HCT116 (cell line): ENCODE results near the gene SERPINB8. TPM values are rescaled to one million over a fixed set of nuclear protein-coding genes. Genes with fewer than 3 reads are reported as not detected.

ENCODE experiments used
- ATAC-seq: fragments of 200-7000 bp; cut with Tn5 transposase; 2 replicates; pipeline ENCODE4 v1.9.1; 2020; ENCODE audit warnings: mild to moderate bottlenecking, moderate library complexity
- BruUV-seq: library from RNA; stranded (reverse); fragments of 400-500 nt; replicated peaks from 2 replicates; lab custom pipeline; 2021; lab: Mats Ljungman, UMichigan
- CTCF ChIA-PET: fragments of 300-600 bp; sonication (Branson Sonifier 250); formaldehyde crosslinking; loops from one replicate; lab custom pipeline; 2021; ENCODE audit warnings: antibody characterized with exemption; lab: Charles Lee
- POLR2A ChIA-PET: fragments of 300-600, 350-600 bp; sonication (Branson Sonifier 250); formaldehyde crosslinking; loops from one replicate; lab custom pipeline; 2021; ENCODE audit warnings: antibody characterized with exemption; lab: Charles Lee
- RAD21 ChIA-PET, 2 experiments: fragments of 300-600 bp; sonication (Branson Sonifier 250); formaldehyde crosslinking; loops; one replicate each; lab custom pipeline; 2023; ENCODE audit warnings: low total read pairs in 2 of 2; ENCODE audit not compliant: uncharacterized antibody in 2 of 2, unreplicated experiment in 2 of 2, low non-redundant PET in 1 of 2; lab: Charles Lee
- DNase-seq: peaks from one replicate; pipeline ENCODE4 v3.0.0-alpha.2; 2010; ENCODE audit warnings: low read depth, low spot score
- H2AFZ ChIP-seq: fragments of 200-600 bp; shearing (Covaris generic), sonication (generic); 2 replicates; pipeline ENCODE4 v1.6.1; 2017; ENCODE audit warnings: low read depth, mixed run types, mixed read lengths, antibody characterized with exemption, low read length; ENCODE audit not compliant: poor library complexity, severe bottlenecking
- H3K27ac ChIP-seq: 2 replicates; pipeline ENCODE4 v1.5.1; 2012; ENCODE audit warnings: low read depth, low read length
- H3K27me3 ChIP-seq: fragments of 200-600 bp; sonication (generic); 2 replicates; pipeline ENCODE4 v1.6.1; 2016; ENCODE audit warnings: mixed run types, low read length, mixed read lengths; ENCODE audit not compliant: insufficient read depth
- H3K36me3 ChIP-seq, 2 experiments: fragments of 200-500 bp in 1 of 2; fragments of 200-600 bp in 1 of 2; sonication (Bioruptor generic) in 1 of 2; sonication (generic) in 1 of 2; 2 replicates each; pipeline versions ENCODE4 v1.5.1 to v1.6.1; 2014 to 2016; ENCODE audit warnings: low read length in 2 of 2, inconsistent platforms in 1 of 2, mixed read lengths in 1 of 2, mixed run types in 1 of 2; ENCODE audit not compliant: insufficient read depth in 2 of 2, control insufficient read depth in 1 of 2
- H3K4me1 ChIP-seq, 2 experiments: fragments of 200-600 bp in 1 of 2; sonication (generic) in 1 of 2; 2 replicates each; pipeline versions ENCODE4 v1.5.1 to v1.6.1; 2012 to 2017; ENCODE audit warnings: low read length in 2 of 2, inconsistent platforms in 1 of 2, mild to moderate bottlenecking in 1 of 2, mixed read lengths in 1 of 2, mixed run types in 1 of 2, moderate library complexity in 1 of 2; ENCODE audit not compliant: insufficient read depth in 2 of 2, control insufficient read depth in 1 of 2
- H3K4me2 ChIP-seq: fragments of 200-600 bp; sonication (generic); 2 replicates; pipeline ENCODE4 v1.6.1; 2017; ENCODE audit warnings: mixed run types, low read length, mixed read lengths
- H3K4me3 ChIP-seq, 2 experiments: fragments of 200-600 bp in 1 of 2; sonication (generic) in 1 of 2; replicated peaks in 1 of 2; 2 replicates each; pipeline ENCODE4 v1.5.1; 2011 to 2016; ENCODE audit warnings: low read length in 2 of 2, control low read depth in 1 of 2, low read depth in 1 of 2, mild to moderate bottlenecking in 1 of 2, mixed read lengths in 1 of 2, mixed run types in 1 of 2
- H3K79me2 ChIP-seq: fragments of 200-600 bp; sonication (generic); 2 replicates; pipeline ENCODE4 v1.6.1; 2017; ENCODE audit warnings: mild to moderate bottlenecking, mixed run types, low read length, moderate library complexity, mixed read lengths; ENCODE audit not compliant: insufficient read depth
- H3K9ac ChIP-seq: fragments of 200-600 bp; sonication (generic); 2 replicates; pipeline ENCODE4 v1.6.1; 2016; ENCODE audit warnings: low read length, mixed read lengths
- H3K9me2 ChIP-seq: fragments of 200-600 bp; sonication (generic), shearing (Covaris generic); 2 replicates; pipeline ENCODE4 v1.6.1; 2017; ENCODE audit warnings: mixed run types, mild to moderate bottlenecking, moderate library complexity; ENCODE audit not compliant: insufficient read depth
- H3K9me3 ChIP-seq, 2 experiments: fragments of 200-500 bp in 1 of 2; fragments of 200-600 bp in 1 of 2; sonication (Bioruptor generic) in 1 of 2; sonication (generic) in 1 of 2; 2 replicates each; pipeline ENCODE4 v1.6.1; 2014 to 2017; ENCODE audit warnings: low read length in 2 of 2, mixed read lengths in 2 of 2, inconsistent platforms in 1 of 2, low read depth in 1 of 2, mild to moderate bottlenecking in 1 of 2, mixed run types in 1 of 2, moderate library complexity in 1 of 2; ENCODE audit not compliant: control insufficient read depth in 1 of 2, insufficient read depth in 1 of 2
- H4K20me1 ChIP-seq: fragments of 200-600 bp; sonication (generic), shearing (Covaris generic); 2 replicates; pipeline ENCODE4 v1.6.1; 2017; ENCODE audit warnings: mixed run types, mild to moderate bottlenecking, moderate library complexity; ENCODE audit not compliant: insufficient read depth
- ATF3 ChIP-seq: IDR thresholded peaks from 2 replicates; pipeline ENCODE4 v1.6.1; 2012
- CBX3 ChIP-seq: IDR thresholded peaks from 2 replicates; pipeline ENCODE4 v1.6.1; 2012; ENCODE audit warnings: low read depth
- CEBPB ChIP-seq: IDR thresholded peaks from 2 replicates; pipeline ENCODE4 v1.6.1; 2012; ENCODE audit warnings: low read depth
- EZH2phosphoT487 ChIP-seq: fragments of 200-600 bp; IDR thresholded peaks from 2 replicates; pipeline ENCODE4 v1.6.1; 2018; ENCODE audit warnings: antibody characterized with exemption, borderline replicate concordance
- FOSL1 ChIP-seq: IDR thresholded peaks from 2 replicates; pipeline ENCODE4 v1.6.1; 2012; ENCODE audit warnings: low read depth
- JUND ChIP-seq: IDR thresholded peaks from 2 replicates; pipeline ENCODE4 v1.6.1; 2012
- MAX ChIP-seq: IDR thresholded peaks from 2 replicates; pipeline ENCODE4 v1.6.1; 2012
- REST ChIP-seq: IDR thresholded peaks from 2 replicates; pipeline ENCODE4 v1.6.1; 2012; ENCODE audit warnings: low read depth
- SP1 ChIP-seq: IDR thresholded peaks from 2 replicates; pipeline ENCODE4 v1.6.1; 2012; ENCODE audit warnings: low read depth
- YY1 ChIP-seq: IDR thresholded peaks from 2 replicates; pipeline ENCODE4 v1.6.1; 2011; ENCODE audit warnings: low read length, low read depth, moderate library complexity, mild to moderate bottlenecking; ENCODE audit not compliant: insufficient replicate concordance; ENCODE audit errors: extremely low read depth
- intact Hi-C: fragments of 100-400 bp; cut with micrococcal nuclease; formaldehyde crosslinking; loops from 2 replicates; pipeline ENCODE4 v1.10.0; 2022
- total RNA-seq: library from RNA; stranded (reverse); gene quantifications from one replicate; pipeline ENCODE4 v1.2.1, GENCODE V29; 2021; ENCODE audit not compliant: unreplicated experiment

Gene SERPINB8
- total RNA-seq, 1 experiment from 2014 or later, result 5.9 TPM

GRCh38 chr18:63964908-63965307, 5.0 kb upstream of the SERPINB8 start:
- intact Hi-C loops, result no loop called here
- ChIA-PET CTCF (interaction anchor here (1.9 kb wide), 1 partner anchor 29 kb away, joined by 5 read pairs; no protein-coding TSS in a partner anchor), POLR2A (no interaction called here), RAD21 (no interaction called here)
- no TSS peak for BruUV-seq
- H3K9me2 ChIP-seq, result no peaks in the 10 kb centered on the region
- no peaks in the 10 kb centered on the region for H4K20me1 ChIP-seq
- H3K9me3 ChIP-seq, result no peaks in the 10 kb centered on the region
- no peak overlapping the region for H3K4me2 ChIP-seq
- no peaks in the 10 kb centered on the region for H3K27me3 ChIP-seq
- H3K4me1 ChIP-seq, result peaks cover 0 to 10% of the 10 kb centered on the region in 2 experiments; a peak in 3 of 4 replicates
- no peak overlapping the region for H3K4me3 ChIP-seq
- no peak overlapping the region for H3K9ac ChIP-seq
- H2AFZ ChIP-seq, result no peak overlapping the region
- DNase-seq, result no peak
- H3K79me2 ChIP-seq, result no peaks in the 10 kb centered on the region
- no peak for ATAC-seq
- no peak for TF ChIP-seq SP1
- no peak for TF ChIP-seq REST
- TF ChIP-seq MAX, result no peak
- no peak for TF ChIP-seq FOSL1
- TF ChIP-seq CBX3, result no peak
- no peak for TF ChIP-seq JUND
- no peak for TF ChIP-seq EZH2phosphoT487
- TF ChIP-seq CEBPB, result no peak
- TF ChIP-seq ATF3, result no peak
- no peak for TF ChIP-seq YY1
- TF ChIP-seq, all 23 proteins: peak for 0
- H3K36me3 ChIP-seq, result no peaks in the 10 kb centered on the region
- H3K27ac ChIP-seq, result no peak overlapping the region
